GM10847 (cell line): ENCODE results near the gene FGFR3.

Source experiments
- POLR2A ChIP-seq: IDR thresholded peaks from 2 replicates; pipeline ENCODE4 v1.6.1; 2011; ENCODE audit not compliant: insufficient read length; ENCODE audit errors: extremely low read depth

Gene FGFR3

GRCh38 chr4:1798580-1799386 is 5.7 kb downstream of the FGFR3 start:
- no peak for TF ChIP-seq POLR2A

DNA sequence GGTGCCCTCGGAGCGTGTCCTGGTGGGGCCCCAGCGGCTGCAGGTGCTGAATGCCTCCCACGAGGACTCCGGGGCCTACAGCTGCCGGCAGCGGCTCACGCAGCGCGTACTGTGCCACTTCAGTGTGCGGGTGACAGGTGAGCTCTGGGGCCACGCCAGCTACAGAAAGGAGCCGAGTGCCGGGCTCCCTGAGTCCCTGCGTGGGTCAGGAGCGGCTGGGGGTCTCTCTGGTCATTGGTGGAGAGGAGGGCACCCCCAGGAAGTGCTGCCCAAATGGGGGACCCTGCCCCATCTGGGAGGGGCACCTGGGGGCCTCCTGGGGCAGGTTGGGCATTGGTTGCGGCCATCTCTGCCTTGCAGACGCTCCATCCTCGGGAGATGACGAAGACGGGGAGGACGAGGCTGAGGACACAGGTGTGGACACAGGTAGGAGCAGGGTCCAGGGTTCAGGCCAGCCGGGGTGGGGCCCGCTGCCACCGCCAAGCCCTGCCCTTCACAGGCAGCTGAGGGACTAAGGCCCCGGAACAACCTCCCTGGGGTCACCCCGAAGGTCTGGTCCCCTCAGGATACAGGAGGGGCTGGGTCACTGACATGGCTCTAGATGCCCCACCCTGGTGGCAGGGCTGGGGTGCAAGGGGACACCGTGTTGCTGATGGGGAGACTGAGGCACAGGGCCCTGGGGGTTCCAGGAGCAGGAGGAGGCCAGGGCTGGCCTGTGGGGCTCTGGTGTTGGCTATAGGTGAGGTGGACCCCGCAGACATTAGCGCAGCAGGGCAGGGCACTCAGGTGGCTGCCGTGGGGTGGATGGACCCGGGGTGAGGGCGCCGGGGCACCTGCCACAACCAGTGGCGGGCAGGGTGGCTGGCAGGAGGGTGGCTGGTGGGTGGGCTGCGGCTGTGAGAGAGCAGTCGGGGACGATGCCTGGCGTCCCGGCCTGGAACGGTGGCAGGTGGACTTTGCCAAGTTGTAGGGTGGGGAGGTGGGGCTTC is 6.6 kb downstream of the FGFR3 start:
- TF ChIP-seq POLR2A: no peak

- no peak for TF ChIP-seq POLR2A
Observed at GRCh38 chr4:1800805-1801204, 7.7 kb downstream of the FGFR3 start.

DNA sequence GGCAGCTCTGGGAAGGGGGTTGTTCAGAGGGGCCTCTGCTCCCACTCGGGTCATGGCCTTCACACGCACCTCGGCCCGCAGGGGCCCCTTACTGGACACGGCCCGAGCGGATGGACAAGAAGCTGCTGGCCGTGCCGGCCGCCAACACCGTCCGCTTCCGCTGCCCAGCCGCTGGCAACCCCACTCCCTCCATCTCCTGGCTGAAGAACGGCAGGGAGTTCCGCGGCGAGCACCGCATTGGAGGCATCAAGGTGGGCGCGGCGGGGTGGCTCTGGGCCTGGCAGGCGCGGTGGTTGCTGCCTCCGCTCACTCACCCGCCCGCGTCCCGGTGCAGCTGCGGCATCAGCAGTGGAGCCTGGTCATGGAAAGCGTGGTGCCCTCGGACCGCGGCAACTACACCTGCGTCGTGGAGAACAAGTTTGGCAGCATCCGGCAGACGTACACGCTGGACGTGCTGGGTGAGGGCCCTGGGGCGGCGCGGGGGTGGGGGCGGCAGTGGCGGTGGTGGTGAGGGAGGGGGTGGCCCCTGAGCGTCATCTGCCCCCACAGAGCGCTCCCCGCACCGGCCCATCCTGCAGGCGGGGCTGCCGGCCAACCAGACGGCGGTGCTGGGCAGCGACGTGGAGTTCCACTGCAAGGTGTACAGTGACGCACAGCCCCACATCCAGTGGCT is 8.3 kb downstream of the FGFR3 start:
- TF ChIP-seq POLR2A: no peak

DNA sequence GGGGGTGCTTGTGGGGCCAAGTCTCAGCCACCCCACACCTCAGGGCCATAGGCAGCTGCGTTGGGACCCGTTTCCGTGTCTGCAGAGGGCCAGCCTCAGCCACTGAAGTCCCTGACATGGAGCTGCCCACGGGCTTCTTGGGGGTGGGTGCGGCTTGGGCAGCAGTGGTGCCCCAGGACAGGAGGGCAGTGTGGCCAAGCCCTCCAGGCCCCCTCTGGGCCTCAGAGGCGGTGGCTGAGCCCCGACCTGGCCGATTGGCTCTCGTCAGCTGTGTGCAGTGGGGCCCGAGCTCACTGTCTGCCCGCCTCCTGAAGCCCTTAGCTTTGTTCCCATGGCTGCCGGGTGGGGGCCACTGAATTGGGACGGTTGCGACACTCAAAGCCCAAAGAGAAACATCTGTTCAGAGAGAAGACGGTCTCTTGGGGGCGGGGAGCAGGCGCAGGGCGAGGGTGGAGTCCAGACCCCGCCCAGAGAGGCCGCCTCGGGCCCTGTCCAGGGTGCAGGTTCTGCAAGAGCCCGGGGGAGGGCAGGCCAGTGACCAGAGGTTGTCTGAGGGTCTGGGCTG is 9.1 kb downstream of the FGFR3 start:
- no peak for TF ChIP-seq POLR2A

DNA sequence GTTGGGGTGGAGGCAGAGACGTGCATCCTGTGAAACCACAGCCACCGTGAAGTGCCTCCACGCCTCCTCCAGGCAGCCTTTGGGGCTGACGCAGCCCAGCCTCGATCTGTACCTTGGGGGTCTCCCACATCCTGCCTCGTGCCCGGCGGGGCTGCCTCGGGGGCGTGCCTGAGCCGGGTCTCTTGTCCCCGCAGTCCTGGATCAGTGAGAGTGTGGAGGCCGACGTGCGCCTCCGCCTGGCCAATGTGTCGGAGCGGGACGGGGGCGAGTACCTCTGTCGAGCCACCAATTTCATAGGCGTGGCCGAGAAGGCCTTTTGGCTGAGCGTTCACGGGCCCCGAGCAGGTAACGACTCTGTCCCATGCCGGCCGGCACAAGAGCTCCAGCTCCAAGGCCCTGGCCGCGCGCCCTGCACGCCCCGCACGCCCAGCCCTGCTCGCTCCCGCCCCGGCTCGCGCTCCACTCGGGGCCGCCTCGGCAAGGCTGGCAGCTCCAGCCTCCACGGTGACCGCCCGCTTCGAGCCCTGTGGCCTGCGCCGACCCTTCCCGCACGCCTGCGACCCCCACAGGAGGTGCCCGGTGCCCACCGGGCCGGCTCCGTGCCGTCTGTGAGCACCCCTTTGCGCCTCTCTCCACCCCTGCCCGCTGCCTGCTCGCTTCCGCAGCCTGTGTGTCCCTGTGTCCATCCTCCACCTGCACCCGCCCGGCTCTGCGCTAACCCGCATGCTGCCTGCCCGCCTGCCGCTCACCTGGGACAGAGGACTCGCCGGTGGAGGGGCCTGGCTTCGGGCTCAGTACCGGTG is 9.8 kb downstream of the FGFR3 start:
- no peak for TF ChIP-seq POLR2A

DNA sequence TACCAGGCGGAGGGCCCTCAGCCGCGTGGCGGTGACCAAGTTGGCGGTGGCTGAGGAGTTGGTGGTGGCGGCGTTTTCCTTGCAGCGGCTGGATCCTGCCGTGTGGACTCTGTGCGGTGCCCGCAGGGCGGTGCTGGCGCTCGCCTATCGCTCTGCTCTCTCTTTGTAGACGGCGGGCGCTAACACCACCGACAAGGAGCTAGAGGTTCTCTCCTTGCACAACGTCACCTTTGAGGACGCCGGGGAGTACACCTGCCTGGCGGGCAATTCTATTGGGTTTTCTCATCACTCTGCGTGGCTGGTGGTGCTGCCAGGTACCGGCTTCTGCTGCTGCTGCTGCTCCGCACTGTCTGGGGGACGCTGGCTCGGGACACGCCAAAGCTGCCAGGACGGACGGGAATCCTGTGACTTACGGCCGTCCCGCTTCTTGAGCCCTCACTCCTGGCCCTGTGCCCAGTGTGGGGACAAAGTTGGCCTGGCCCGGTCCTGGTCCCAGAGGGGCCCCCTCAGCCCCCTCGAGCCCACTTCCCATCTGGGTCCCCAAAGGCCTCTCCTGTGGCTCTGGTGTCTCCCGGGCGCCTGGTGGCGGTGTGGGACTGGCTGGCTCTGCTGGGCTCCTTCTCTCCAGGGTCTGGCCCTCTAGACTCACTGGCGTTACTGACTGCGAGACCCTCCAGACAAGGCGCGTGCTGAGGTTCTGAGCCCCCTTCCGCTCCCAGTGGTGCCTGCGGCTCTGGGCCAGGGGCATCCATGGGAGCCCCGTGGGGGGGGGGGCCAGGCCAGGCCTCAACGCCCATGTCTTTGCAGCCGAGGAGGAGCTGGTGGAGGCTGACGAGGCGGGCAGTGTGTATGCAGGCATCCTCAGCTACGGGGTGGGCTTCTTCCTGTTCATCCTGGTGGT is 10.7 kb downstream of the FGFR3 start:
- no peak for TF ChIP-seq POLR2A

- no peak for TF ChIP-seq POLR2A
Observed at GRCh38 chr4:1804638-1805492, 11.8 kb downstream of the FGFR3 start.

GRCh38 chr4:1805493-1806222 is 12.6 kb downstream of the FGFR3 start:
- TF ChIP-seq POLR2A: no peak

DNA sequence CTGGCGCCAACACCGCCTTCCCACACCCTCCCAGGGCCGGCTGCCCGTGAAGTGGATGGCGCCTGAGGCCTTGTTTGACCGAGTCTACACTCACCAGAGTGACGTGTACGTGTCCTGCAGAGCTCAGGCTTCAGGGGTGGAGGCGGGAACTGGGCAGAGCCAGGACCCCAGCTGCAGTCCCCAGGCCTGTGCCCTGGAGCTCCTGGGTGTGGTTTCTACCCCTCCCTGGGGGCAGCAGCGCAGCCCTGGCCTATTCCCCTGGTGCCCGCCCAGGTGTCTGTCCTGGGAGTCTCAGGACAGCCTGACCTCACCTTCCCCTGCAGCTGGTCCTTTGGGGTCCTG is 13.1 kb downstream of the FGFR3 start:
- TF ChIP-seq POLR2A: no peak

- no peak for TF ChIP-seq POLR2A
Observed at GRCh38 chr4:1806596-1807331, 13.7 kb downstream of the FGFR3 start.

DNA sequence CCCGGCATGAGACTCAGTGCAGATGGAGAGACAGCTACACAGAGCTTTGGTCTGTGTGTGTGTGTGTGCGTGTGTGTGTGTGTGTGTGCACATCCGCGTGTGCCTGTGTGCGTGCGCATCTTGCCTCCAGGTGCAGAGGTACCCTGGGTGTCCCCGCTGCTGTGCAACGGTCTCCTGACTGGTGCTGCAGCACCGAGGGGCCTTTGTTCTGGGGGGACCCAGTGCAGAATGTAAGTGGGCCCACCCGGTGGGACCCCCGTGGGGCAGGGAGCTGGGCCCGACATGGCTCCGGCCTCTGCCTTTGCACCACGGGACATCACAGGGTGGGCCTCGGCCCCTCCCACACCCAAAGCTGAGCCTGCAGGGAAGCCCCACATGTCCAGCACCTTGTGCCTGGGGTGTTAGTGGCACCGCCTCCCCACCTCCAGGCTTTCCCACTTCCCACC is 14.3 kb downstream of the FGFR3 start:
- no peak for TF ChIP-seq POLR2A
